GM12878 (cell line): ENCODE measurements around the gene SLC25A30.

Experiments
- FOS ChIP-seq: IDR thresholded peaks from 3 replicates; pipeline ENCODE4 v1.6.1; 2011; ENCODE audit warnings: borderline replicate concordance; ENCODE audit not compliant: insufficient read length; ENCODE audit errors: extremely low read depth
- TF ChIP-seq, protein P1 (sequence below): IDR thresholded peaks from 2 replicates; pipeline ENCODE4 v1.6.1; 2012; ENCODE audit warnings: mild to moderate bottlenecking, low read depth, low read length
- TF ChIP-seq, protein P2 (sequence below), 3 experiments: IDR thresholded peaks in 2 of 3; conservative IDR thresholded peaks in 1 of 3; 2 replicates each; pipeline ENCODE4 v1.5.1; 2011; ENCODE audit warnings: low read depth in 3 of 3, low read length in 3 of 3, mild to moderate bottlenecking in 3 of 3, control low read depth in 2 of 3, moderate library complexity in 2 of 3, inconsistent platforms in 1 of 3, mixed read lengths in 1 of 3; ENCODE audit not compliant: control insufficient read depth in 2 of 3, insufficient read depth in 1 of 3; ENCODE audit errors: extremely low read depth in 1 of 3

DNA sequence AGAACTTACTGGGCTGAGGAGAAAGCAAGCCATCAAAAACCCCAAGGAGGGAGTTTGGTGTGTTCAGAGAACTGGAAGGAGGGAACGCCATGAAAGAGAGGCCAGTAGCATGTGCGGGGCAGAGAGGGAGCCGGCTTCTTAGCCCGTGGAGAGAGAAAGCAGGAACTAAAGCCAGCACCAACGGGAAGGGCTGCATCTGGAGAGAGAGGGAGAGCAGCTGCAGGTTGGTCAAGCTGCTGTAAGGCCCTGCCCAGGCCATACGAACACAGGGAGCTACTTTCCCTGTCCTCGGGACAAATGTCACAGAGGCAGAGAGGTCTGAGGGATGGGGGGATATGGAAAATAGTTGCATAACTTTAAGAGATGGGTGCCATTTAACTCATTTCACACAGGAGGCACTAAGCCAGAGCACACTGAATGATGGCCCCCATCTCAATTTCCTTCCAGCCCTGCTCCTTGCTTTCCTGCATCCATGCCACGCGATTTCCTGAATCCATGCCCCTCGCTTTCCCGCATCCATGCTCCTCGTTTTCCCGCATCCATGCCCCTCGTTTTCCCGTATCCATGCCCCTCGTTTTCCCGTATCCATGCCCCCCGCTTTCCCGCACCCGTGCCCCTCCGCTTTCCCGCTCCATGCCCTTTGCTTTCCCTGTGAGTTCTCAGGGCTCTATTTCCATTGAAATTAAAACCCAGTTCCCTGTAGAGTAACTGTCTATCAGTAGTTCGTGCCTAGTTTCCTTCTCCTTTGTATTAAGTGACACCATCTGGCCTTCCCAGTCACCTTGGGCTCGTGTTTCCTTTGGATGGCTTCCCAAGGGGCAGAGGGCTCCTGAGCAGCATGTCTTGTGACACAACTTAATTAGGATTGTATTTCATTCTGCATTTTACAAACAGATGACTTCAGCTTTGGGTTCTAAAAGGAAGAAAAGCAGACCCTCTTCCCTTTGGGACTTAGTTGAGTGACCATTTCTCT lies 45.7 kb downstream of the SLC25A30 start:
- TF ChIP-seq, protein P1, sequence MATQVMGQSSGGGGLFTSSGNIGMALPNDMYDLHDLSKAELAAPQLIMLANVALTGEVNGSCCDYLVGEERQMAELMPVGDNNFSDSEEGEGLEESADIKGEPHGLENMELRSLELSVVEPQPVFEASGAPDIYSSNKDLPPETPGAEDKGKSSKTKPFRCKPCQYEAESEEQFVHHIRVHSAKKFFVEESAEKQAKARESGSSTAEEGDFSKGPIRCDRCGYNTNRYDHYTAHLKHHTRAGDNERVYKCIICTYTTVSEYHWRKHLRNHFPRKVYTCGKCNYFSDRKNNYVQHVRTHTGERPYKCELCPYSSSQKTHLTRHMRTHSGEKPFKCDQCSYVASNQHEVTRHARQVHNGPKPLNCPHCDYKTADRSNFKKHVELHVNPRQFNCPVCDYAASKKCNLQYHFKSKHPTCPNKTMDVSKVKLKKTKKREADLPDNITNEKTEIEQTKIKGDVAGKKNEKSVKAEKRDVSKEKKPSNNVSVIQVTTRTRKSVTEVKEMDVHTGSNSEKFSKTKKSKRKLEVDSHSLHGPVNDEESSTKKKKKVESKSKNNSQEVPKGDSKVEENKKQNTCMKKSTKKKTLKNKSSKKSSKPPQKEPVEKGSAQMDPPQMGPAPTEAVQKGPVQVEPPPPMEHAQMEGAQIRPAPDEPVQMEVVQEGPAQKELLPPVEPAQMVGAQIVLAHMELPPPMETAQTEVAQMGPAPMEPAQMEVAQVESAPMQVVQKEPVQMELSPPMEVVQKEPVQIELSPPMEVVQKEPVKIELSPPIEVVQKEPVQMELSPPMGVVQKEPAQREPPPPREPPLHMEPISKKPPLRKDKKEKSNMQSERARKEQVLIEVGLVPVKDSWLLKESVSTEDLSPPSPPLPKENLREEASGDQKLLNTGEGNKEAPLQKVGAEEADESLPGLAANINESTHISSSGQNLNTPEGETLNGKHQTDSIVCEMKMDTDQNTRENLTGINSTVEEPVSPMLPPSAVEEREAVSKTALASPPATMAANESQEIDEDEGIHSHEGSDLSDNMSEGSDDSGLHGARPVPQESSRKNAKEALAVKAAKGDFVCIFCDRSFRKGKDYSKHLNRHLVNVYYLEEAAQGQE: no peak
- TF ChIP-seq FOS: no peak
- TF ChIP-seq, protein P2, sequence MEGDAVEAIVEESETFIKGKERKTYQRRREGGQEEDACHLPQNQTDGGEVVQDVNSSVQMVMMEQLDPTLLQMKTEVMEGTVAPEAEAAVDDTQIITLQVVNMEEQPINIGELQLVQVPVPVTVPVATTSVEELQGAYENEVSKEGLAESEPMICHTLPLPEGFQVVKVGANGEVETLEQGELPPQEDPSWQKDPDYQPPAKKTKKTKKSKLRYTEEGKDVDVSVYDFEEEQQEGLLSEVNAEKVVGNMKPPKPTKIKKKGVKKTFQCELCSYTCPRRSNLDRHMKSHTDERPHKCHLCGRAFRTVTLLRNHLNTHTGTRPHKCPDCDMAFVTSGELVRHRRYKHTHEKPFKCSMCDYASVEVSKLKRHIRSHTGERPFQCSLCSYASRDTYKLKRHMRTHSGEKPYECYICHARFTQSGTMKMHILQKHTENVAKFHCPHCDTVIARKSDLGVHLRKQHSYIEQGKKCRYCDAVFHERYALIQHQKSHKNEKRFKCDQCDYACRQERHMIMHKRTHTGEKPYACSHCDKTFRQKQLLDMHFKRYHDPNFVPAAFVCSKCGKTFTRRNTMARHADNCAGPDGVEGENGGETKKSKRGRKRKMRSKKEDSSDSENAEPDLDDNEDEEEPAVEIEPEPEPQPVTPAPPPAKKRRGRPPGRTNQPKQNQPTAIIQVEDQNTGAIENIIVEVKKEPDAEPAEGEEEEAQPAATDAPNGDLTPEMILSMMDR (IDR thresholded peaks at IDR 0.05 in 2 of 3, conservative IDR thresholded peaks at IDR 0.05 in 1 of 3; ENCODE audit: control insufficient read depth in 2 of 3, extremely low read depth in 1 of 3, insufficient read depth in 1 of 3, low read depth in 3 of 3, low read length in 3 of 3): no peak
